ENCODE results near the gene METTL21A. TPM values are rescaled to one million over a fixed set of nuclear protein-coding genes. Genes with fewer than 3 reads are reported as not detected.

Gene METTL21A
- total RNA-seq, 1 donor from 2014 or later: 14.8 TPM

DNA sequence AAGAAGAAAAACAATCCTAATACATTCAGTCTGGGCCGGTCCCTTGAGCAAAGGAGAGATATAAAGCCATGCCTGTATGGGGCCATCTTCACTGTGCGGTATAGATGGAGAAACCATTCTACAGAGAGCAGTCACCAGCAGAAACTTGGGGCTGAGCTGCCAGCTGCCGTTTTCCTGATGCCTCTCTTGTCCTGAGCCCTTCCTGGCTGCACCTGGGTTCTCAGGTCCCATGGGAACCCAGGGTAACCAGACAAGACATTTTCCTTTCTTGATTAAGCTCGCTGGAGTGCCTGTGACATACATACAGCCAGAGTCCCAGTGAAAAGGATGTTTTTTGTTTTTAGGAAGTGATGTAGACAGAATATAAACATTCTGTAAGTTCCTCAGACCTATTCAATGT, 5.3 kb upstream of the METTL21A start:
- DNase-seq: no peak
- intact Hi-C loops (cut with DNase I): no loop called here
- ATAC-seq (ENCODE audit: poor library complexity): no peak

DNA sequence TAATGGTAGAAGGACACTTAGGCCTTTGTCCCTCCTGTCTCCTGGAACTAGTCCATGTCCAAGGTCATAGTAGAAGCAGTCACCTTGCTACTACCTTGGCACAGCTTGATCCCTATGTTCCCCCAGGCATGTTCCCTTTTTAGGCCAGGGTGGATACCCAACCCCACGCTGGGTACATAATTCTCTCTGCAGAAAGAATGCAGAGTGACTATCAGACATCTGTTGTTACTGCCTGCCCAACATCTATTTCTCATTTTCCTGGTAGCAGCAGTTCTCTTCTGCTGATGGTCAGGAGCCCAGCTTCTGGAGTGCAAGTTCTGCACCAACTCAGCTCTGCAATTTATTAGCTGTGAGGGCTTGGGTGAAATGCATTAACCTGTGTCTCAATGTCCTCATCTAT, 4.4 kb upstream of the METTL21A start:
- DNase-seq (no peak), ATAC-seq (ENCODE audit: poor library complexity) (no peak)
- intact Hi-C loops (cut with DNase I): loop anchor here (10.0 kb wide), 1 partner anchor 85 kb away; the partner anchor contains the start of gene CCNYL1

DNA sequence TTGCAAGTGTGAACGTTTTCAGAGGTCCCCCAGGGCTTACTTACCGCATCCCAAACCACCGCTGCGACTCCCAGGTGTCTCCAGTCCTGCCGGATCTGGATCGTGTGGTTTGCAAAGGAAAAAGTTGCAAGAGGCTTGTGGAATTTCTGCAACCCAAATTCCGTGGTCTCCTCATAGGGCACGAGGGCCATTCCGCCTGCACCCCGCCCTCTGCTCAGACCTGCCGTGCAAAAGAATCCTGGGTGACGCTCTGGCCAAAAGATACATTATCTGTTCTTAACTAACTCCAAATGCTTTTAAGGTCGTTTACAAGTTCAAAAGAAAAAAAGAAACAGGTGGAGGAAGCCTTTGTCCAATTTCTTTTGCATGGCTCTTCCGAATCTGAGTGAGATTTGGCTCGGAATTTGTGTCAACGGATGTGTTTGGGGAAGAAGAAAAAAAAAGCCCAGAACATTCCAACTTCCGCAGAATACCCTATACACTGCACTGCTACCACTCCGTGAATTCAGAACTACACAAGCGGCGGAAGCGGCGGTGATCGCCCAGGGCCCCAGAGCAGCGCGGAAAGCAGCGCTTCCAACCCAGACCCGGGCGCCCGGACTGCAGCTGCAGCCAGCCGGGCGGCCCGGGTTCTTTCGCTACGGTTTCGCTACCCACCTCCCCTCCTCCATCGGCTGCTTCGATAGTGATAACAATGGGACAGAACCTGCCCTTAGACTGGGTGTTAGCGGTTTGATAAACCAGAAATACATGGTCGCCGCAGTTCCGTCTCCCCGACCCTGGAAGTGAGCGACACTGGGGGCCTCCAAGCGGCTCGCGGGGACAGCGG, 795 bp downstream of the METTL21A start:
- ATAC-seq (ENCODE audit: poor library complexity) (peak; percentile 63), DNase-seq (peak; percentile 84)
- intact Hi-C loops (cut with DNase I): loop anchor here (5.0 to 10.0 kb wide), 2 partner anchors 90 to 92 kb away; partner anchors contain the start of gene CCNYL1

DNA sequence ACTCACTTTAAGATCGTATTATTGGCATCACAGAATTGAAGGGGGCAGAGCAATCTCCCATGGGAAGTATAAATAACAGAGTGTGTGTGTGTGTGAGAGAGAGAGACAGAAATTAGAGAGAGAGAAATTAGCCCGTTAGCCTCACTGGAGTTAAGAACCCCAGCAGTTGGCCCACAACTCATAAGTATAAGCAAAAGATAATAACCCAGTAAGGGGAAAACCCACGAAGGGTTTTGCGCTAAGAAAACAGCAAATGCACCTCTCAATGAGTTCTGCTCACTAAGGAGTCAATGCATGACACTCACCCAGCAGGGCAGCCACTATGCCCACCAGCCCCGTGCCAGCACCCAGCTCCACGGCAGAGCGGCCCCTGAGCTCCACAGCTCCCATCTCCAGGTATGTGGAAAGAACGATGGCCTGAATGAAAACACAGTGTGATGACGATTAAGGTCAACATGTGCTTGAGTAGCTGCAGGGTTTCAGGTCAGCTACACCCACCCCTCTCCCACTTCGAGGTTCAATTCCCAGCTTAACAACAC, 3.6 kb downstream of the METTL21A start:
- intact Hi-C loops (cut with DNase I): loop anchor here (5.0 to 10.0 kb wide), 2 partner anchors 89 to 93 kb away; partner anchors contain the start of gene CCNYL1
- DNase-seq: no peak
- ATAC-seq (ENCODE audit: poor library complexity): no peak

DNA sequence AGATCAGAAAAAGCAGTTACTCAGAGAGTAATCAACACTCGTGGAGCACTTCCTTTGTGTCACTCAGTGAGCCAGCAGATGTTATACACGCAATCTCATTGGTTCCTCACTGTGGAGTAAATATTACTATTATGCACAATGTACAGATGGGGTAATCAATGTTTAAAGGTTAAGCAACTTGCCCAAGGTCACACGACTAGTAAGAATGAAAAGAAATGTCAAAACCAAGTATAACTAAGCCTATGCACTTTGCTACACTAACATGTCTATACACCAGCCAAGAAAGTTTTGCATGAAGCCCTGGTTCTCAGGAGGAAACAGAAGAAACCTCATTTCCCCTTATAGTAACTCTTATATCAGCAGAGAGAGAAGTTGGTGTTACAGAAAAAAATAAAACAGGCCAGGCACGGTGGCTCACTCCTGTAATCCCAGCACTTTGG, 5.4 kb downstream of the METTL21A start:
- intact Hi-C loops (cut with DNase I): loop anchor here (5.0 to 10.0 kb wide), 2 partner anchors 87 to 95 kb away; partner anchors contain the start of gene CCNYL1
- no peak for ATAC-seq (ENCODE audit: poor library complexity)
- no peak for DNase-seq

DNA sequence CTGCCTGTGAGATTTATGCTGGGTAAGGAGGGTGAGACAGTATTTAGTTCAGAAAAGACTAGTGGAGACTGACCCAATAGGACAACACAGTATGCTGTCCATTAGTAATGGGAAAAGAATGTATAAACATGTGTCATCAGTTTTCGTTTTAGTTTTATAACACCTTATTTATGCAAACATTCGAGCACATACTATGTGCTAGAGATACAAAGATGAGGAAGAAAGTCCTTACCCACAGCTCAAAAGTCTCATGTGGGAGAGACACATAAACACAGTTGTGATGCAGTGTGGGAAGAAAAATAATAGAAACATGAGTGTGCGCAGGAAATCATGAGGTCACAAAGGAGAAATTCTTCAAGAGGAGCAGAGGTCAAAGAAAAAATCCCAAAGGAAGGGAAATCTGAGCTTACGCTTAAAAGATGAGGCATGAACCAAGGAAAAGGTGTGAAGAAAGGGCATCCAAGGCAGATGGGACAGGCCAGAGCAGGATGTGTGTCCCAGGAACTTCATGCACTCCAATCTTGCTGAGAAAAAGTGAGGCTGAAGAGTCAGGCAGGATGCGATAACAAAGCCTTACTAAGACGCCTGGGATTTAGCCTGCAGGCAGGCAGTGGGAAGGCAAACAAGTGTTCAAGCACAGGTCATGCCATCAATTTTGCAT, 8.1 kb downstream of the METTL21A start:
- intact Hi-C loops (cut with DNase I): no loop called here
- no peak for ATAC-seq (ENCODE audit: poor library complexity)
- DNase-seq: no peak

DNA sequence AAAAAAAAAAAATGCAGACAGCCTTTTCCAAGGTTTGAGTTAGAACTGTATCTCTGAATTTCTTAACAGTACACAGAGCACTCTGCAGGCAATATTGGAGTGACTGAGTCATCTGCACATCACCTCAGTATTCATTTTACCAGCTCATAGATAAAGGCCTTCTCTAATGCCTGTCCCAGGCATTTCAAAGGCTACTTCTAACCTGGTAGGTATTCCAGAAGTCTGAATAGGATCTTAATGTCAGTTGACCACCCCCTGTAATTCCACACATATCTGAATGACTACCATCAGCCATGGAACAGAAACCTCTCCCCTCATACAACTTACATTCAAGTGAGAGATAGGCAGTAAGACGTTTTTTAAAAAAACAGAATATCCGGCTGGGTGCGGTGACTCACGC, 9.0 kb downstream of the METTL21A start:
- ATAC-seq (ENCODE audit: poor library complexity): no peak
- intact Hi-C loops (cut with DNase I): no loop called here
- DNase-seq: no peak

DNA sequence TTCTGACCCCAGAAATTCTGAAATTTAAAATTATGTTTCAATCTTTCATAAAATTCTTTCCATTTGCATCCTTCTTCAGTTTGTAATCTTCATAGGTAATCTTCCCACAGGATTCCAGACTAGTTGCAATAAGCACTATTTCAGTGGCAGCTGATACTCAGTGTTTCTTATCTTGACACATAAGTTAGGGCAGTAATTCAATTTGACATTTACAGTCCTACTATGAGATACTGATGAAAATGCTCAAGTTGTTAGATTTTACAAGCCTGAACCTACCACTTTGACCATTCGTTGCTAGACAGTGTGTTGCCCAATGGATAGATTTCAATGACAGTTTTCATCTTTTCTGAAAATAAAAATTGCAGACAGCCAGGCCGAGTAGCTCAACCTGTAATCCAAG, 10.4 kb downstream of the METTL21A start:
- ATAC-seq (ENCODE audit: poor library complexity): no peak
- DNase-seq: no peak
- intact Hi-C loops (cut with DNase I): no loop called here

DNA sequence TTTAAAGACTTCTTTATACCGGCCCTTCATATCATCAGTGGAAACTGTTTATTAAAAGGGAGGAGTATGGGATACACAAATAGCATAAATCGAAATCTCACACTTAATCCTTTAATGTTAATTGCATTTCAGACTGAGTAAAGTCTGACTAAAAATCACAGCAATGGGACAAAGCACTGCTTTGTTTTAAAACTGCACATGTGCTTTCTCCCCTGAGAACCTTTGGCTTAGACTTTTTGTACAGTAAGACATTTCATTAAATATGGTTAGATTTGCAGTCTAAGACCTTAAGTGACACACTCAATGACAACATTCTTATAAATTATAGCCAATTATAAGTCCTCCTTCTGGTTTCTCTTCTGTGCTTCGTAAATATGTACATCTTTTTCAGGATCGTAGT, 12.5 kb downstream of the METTL21A start:
- ATAC-seq (ENCODE audit: poor library complexity) (no peak), DNase-seq (no peak)
- intact Hi-C loops (cut with DNase I): no loop called here

DNA sequence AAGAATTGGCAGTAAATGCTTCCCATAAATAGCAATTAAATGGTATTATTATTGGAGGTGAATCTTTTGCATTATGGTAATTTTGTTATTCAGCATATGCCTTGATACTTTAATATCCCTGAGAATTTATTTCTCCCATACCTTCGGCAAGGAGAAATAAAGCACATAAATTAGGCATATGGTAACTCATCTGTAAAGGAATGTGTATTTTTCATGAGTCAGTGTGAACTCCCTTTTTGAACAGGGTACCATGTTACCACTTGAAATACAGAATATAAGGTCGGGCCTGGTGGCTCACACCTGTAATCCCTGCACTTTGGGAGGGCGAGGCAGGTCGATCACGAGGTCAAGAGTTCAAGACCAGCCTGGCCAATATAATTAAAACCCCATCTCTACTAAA, 18.4 kb downstream of the METTL21A start:
- ATAC-seq (ENCODE audit: poor library complexity) (no peak), DNase-seq (no peak)
- intact Hi-C loops (cut with DNase I): no loop called here

DNA sequence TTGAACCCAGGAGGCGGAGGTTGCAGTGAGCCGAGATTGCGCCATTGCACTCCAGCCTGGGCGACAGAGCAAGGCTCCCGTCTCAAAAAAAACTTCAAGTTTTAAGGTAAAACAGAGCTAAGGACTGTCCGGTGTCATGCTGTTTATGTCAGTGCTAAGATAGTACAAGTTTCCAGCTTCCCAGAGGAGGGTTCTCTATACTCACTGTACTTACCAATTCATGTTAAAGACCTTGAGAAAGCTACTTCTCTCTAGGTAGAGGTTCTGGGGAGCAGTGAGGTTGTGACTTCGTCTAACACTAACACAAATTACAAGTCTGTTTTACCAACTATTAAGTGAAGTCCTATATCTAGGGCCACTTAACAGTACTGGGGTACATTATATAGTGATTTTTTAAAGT, 18.8 kb downstream of the METTL21A start:
- ATAC-seq (ENCODE audit: poor library complexity): no peak
- DNase-seq: no peak
- intact Hi-C loops (cut with DNase I): no loop called here

DNA sequence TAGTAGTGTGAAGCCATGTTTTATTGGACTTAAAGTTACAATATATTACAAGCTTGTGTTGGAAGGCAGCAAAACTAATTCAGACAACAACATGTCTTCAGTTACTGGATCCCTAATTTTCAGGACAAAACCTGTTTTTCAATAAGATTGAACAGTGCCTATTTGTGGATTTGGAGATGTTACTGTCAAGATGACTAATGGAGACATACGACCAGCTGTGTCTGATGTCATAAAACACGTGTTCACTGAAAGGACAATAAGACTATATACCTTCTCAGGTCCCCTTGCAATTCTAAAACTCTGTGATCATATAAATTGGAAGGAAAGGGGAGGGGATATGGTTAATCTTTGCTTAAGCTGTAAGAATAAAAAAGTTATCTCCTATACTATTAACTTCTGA, 21.7 kb downstream of the METTL21A start:
- intact Hi-C loops (cut with DNase I): no loop called here
- DNase-seq (no peak), ATAC-seq (ENCODE audit: poor library complexity) (no peak)

DNA sequence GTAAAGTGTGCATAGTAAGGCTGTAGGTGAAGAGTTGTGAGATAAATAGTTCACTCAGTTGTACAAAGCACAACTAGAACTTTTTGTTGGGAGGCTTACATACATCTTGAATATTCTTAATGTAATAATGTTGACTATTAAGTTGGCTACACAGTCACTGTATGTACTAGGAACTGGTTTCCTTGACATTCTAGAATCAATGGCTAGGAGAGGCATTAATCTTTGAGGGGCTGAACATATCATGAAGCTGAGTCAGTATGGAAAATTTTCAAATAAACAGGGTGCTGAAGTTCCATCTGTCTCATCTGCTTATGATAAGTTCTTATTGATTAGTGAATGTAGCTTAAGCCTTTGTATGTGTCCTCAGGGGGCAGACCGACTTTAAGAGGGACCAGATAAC, 23.4 kb downstream of the METTL21A start:
- no peak for ATAC-seq (ENCODE audit: poor library complexity)
- intact Hi-C loops (cut with DNase I): no loop called here
- DNase-seq: no peak

DNA sequence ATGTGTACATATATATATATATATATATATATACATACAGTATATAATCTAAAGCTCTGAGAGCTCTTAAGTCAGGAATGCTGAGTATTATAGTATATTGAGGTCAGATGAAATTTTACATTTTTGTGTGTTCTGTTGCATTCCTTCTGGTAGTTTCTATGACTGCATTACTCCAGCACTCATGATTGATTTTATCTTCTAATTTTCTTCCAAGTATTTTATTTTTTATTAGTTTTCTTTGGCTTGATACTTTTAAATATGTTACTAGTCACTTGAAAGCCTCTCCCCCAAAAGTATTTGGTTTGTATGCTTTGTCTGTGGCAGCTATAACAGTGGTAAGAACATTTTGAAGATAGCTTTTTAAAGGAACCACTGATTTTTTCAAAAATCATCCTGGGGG, 25.0 kb downstream of the METTL21A start:
- ATAC-seq (ENCODE audit: poor library complexity) (no peak), DNase-seq (no peak)
- intact Hi-C loops (cut with DNase I): no loop called here

DNA sequence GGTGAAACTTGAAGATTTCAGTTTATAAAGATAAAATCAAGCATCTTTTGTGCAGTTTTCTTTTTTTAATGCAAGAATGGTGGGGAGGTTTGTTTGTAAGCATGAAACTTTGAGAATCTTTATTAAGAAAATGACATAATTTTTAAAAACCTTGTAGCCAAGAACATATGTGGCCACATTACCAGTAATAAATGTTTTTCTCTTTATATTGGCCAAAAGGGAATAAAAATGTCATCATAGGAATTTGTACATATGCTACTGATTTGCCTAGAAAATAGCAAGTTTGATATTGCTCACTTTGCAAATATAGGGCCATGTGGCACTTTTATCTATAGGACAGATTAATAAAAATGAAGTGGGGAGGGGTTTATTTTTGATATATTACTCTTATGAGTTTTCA, 25.6 kb downstream of the METTL21A start:
- DNase-seq (no peak), ATAC-seq (ENCODE audit: poor library complexity) (no peak)
- intact Hi-C loops (cut with DNase I): no loop called here

DNA sequence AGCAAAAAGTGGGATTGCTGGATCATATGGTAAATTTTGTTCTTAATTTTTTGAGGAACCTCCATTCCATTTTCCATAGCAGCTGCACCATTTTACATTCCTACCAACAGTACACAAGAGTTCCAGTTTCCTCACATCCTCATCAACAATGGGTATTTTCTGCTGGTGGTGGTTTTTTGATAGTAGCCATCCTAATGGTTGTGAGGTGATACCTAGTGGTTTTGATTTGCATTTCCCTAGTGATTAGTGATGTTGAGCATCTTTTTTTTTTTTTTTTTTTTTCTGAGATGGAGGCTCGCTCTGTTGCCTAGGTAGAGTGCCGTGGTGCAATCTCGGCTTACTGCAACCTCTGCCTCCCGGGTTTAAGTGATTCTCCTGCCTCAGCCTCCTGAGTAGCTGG, 30.5 kb downstream of the METTL21A start:
- no peak for ATAC-seq (ENCODE audit: poor library complexity)

DNA sequence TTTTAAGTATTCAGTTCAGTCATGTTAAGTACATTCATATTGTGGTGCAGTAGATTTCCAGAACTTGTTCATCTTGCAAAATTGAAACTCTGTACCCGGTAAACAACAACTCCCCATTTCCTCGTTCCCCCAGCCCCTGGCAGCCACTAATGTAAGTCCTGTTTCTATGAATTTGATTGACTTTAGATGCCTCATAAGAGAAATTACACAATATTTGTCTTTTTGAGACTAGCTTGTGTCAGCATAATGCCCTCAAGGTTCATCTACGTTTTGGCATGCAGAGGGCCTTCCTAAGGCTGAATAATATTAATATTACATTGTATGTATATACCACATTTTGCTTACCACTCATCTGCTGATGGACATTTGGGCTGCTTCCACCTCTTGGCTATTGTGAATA, 30.9 kb downstream of the METTL21A start:
- intact Hi-C loops (cut with DNase I): no loop called here

More for the DNA sequence above, 30.5 kb downstream of the METTL21A start:
- intact Hi-C loops (cut with DNase I): no loop called here
- DNase-seq: no peak

DNA sequence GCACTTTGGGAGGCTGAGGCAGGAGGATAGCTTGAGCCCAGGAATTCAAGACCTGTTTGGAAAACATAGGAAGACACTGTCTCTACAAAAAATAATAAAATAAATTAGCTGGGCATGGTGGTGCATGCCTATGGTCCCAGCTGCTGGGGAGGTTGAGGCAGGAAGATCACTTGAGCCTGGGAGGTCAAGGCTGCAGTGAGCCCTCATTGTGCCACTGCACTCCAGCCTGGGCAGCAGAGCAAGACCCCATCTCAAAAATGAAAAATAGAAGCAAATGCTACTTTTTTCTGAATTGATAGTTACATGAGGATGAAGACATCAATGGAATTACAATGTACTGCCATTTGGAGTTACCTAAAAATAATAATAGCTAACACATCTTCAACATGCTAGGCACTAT, 31.9 kb downstream of the METTL21A start:
- intact Hi-C loops (cut with DNase I): no loop called here
- DNase-seq (no peak), ATAC-seq (ENCODE audit: poor library complexity) (no peak)

More for the DNA sequence above, 30.9 kb downstream of the METTL21A start:
- DNase-seq (no peak), ATAC-seq (ENCODE audit: poor library complexity) (no peak)

DNA sequence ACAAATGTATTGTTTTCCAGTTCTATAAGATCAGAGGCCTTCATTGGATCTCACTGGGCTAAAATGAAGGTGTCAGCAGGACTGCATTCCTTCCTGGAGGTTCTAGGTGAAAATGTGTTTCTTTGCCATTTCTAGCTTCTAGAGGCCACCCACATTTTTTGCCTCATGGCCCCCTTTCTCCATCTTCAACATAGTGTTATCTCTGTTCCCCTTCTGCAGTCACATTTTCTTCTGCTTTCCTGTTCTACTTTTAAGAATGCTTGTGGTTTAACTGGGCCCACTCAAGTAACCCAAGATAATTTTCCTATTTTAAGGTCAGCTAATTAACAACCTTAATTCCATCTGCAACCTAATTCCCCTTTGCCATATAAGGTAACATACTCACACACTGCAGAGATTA, 36.1 kb downstream of the METTL21A start:
- ATAC-seq (ENCODE audit: poor library complexity): no peak
- no peak for DNase-seq
- intact Hi-C loops (cut with DNase I): no loop called here

DNA sequence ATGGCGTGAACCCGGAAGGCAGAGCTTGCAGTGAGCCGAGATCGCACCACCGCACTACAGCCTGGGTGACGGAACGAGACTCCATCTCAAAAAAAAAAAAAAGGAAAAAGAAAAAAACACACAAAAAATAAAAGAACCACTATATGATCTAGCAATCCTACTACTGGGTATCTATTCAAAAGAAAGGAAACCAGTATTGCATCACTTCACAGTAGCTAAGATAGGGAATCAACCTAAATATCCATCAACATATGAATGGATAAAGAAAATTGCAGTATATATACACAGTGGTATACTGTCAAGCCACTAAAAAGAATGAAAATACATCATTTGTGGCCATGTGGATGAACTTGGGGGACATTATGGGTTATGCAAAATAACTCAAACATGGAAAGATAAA, 37.9 kb downstream of the METTL21A start:
- no peak for ATAC-seq (ENCODE audit: poor library complexity)

More for the DNA sequence above, 37.9 kb downstream of the METTL21A start:
- DNase-seq: no peak
- intact Hi-C loops (cut with DNase I): no loop called here

Data from Right ventricle myocardium superior (tissue), 1 donor.